IPS DF 6.9 (cell line): ENCODE results near the gene SSC5D.

Experiments used
- DNase-seq: peaks from one replicate; pipeline ENCODE4 v3.0.0-alpha.2; 2013; ENCODE audit warnings: low read depth, low spot score
- H3K27ac ChIP-seq: one replicate; pipeline ENCODE4 v1.5.1; 2013; ENCODE audit warnings: low read length, control low read depth
- H3K27me3 ChIP-seq: 2 replicates; pipeline ENCODE4 v1.6.1; 2013; ENCODE audit warnings: mild to moderate bottlenecking, low read length; ENCODE audit not compliant: control insufficient read depth, insufficient read depth
- H3K36me3 ChIP-seq: 2 replicates; pipeline ENCODE4 v1.6.1; 2013; ENCODE audit warnings: low read length; ENCODE audit not compliant: control insufficient read depth, insufficient read depth
- H3K4me1 ChIP-seq: 2 replicates; pipeline ENCODE4 v1.6.1; 2013; ENCODE audit warnings: low read length; ENCODE audit not compliant: control insufficient read depth, insufficient read depth
- H3K4me3 ChIP-seq: 2 replicates; pipeline ENCODE4 v1.5.1; 2013; ENCODE audit warnings: mild to moderate bottlenecking, low read length
- H3K9me3 ChIP-seq: 2 replicates; pipeline ENCODE4 v1.6.1; 2013; ENCODE audit warnings: low read length, inconsistent platforms; ENCODE audit not compliant: control insufficient read depth, insufficient read depth
- whole genome bisulfite sequencing: extraction: QIAGEN DNeasy Blood & Tissue Kit; methylation state at CpG from one replicate; pipeline ENCODE4 v1.1.7; 2013; ENCODE audit warnings: mixed read lengths, missing lambda C conversion rate; ENCODE audit not compliant: insufficient read length, insufficient coverage; 5-methylcytosine and 5-hydroxymethylcytosine counted together

The SSC5D gene

DNA sequence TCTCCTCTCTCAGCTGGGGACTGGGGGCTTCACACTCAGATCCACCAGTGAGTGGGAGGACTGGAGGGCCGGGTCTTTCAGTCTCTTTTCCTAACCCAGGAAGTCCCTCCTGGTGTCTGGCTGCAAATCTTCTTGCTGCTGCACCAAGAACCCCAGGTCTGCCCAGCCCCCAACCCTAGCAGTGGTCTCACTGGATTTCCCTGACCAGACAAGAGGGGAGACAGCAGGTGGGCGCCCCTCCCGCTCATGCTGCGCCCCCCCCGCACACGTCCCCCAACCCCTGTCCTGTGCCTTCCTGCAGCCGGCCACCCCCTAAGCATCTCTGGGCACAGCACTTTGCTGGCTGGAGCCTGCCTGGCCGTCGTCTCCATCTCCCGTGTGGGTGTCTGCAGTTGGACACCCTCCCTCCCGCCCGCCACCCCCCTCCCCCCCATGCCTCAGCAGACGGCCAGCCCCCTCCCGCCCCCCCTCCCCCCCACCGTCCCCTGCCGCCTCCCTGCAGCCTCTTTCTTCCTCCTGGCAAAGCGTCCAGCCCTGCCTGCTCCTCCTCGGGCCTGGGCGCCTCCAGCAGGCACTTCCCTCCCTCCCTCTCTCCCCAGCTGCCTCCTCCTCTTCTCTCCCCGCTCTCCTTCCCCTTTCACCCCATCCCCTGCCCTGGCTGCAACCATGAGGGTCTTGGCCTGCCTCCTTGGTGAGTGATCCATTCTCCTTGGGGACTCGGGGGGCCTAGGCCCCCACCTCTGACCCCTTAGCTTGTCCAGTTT is at the start of gene SSC5D:
TSS of gene SSC5D (plus strand) at position 513 of the 764 bp plus-strand sequence. CDS start at position 667, 154 bp downstream.
- no peak for DNase-seq
- Histone ChIP-seq H3K36me3 (no peaks in the 10 kb centered on the region; the same call in 1 of the 2 replicates), H3K27ac (no peak within 1 kb of the TSS), H3K9me3 (no peaks in the 10 kb centered on the region), H3K4me1 (peaks cover 15% of the 10 kb centered on the region), H3K27me3 (no peaks in the 10 kb centered on the region), H3K4me3 (peak within 1 kb of the TSS; percentile 9; the same call in 1 of the 2 replicates)
- WGBS, result no CpG with 5 or more reads among the region's 21 CpGs

DNA sequence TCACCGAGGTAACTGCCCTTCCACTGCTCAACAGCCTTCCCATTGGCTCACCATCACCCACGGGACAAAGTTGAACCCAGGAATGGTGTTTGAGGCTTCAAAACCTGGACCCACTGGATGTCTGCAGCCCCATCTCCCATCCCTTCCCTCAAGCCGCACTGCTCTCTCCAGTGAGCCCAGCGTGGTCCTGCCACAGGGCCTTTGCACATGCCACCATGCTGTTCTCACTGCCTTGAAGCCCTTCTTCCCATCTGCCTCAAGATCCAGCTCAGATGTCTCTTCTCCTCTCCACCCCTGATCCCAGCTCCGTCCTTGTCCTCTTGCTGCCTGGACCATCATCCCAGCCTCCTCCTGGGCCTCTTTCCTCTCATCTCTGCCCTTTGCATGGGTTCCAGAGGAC is 49.2 kb upstream of the SSC5D start:
- Histone ChIP-seq H3K36me3 (no peaks in the 10 kb centered on the region), H3K9me3 (no peaks in the 10 kb centered on the region), H3K27me3 (peaks cover 21% of the 10 kb centered on the region), H3K4me3 (no peak overlapping the region), H3K27ac (no peak overlapping the region), H3K4me1 (peaks cover 3% of the 10 kb centered on the region; the same call in 1 of the 2 replicates)
- no peak for DNase-seq
- WGBS, result no CpG with 5 or more reads among the region's 5 CpGs

DNA sequence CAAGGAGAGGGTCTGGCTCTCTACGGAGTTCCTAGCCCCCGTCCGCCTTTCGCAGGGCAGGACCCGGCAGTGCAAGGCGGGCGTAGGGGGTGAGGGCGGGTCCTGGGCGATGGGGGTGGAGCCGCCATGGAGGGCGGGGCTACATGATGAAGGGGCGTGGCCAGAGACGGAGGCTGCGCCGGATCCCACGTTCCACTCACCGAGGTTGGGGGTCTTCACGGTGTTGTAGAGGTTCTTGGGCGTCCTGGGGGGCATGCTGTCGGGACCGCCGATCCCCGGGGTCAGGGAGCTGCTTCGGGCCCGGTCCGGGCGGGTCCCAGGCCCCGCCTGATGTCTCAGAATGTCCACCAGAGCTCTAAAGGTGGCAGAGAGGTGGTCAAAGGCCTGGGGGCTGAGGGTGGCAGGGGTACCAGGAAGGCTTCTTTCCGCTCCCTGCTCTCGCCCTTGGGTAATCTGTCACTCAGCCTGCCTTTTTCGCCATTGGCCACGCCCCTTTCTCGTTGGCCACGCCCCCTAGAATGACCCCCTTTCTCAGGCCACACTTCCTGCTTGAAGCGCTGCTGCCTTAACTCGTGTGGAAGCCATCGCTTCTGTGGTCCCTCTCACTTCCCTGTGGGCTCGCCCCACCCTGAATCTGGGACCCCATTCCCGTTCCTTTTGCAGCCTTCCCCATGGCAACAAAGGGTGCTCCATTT is 47.7 kb upstream of the SSC5D start:
- DNase-seq, result no peak

DNA sequence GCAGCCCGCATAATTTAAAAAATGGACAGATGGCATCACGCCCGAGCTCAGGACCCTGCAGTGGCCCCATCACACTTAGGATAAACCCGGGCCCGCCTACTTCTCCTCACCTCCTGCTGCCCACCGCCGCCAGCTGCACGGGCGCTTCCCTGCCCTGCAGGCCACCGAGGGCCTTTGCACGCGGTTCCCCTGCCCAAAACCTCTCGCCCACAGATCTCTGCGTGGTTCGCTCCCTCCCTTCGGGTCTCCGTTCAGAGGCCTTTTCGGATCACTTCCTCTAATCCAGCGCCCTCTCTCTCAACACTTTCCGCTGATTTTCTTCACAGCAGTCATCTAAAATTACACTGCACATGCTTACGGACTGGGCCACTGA is 46.9 kb upstream of the SSC5D start:
- H3K4me3 ChIP-seq, result no peak overlapping the region; the same call in 1 of the 2 replicates
- no peak for DNase-seq
- H3K27me3 ChIP-seq, result peaks cover 35% of the 10 kb centered on the region
- H3K36me3 ChIP-seq, result no peaks in the 10 kb centered on the region
- peaks cover 3% of the 10 kb centered on the region; the same call in 1 of the 2 replicates for H3K4me1 ChIP-seq
- no peak overlapping the region for H3K27ac ChIP-seq
- WGBS, result no CpG with 5 or more reads among the region's 21 CpGs
- no peaks in the 10 kb centered on the region for H3K9me3 ChIP-seq

More for the DNA sequence above, 47.7 kb upstream of the SSC5D start:
- no peaks in the 10 kb centered on the region for H3K36me3 ChIP-seq
- H3K27ac ChIP-seq, result no peak overlapping the region
- peaks cover 34% of the 10 kb centered on the region for H3K27me3 ChIP-seq
- WGBS, result no CpG with 5 or more reads among the region's 39 CpGs
- peaks cover 3% of the 10 kb centered on the region; the same call in 1 of the 2 replicates for H3K4me1 ChIP-seq
- H3K9me3 ChIP-seq, result no peaks in the 10 kb centered on the region
- peak overlapping the region; percentile 33; the same call in 1 of the 2 replicates for H3K4me3 ChIP-seq

DNA sequence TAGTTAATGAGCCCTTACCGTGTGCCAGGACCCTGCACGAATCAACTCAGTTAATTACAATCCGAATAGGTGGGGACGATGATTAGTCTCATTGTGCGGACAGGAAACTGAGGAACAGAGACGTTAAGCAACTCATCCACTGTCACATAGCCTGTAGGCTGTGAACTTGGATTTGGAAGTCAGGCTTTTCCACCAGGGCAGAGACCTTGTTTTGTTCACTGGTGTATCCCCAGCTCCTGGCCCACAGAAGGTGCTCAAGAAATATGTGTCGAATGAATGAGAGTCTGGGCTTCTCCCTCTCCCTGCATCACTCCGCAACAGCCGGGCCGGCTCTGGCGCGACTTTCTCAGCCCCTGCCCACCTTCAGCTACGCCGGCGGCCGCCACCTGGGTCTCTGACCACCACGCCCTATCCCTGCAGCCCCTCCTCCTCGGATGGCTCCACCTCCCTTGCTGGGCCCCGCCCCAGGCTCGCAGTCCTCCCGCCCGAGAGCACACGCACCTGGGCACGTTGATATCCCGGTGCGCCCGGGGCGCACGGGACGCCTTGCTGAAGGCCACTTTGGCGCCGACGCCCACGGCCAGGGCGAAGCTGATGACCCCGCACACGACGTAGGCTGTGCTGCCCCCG is 46.4 kb upstream of the SSC5D start:
- Histone ChIP-seq H3K9me3 (no peaks in the 10 kb centered on the region), H3K4me1 (peaks cover 3% of the 10 kb centered on the region; the same call in 1 of the 2 replicates), H3K27ac (no peak overlapping the region), H3K4me3 (no peak overlapping the region; the same call in 1 of the 2 replicates), H3K27me3 (peaks cover 36% of the 10 kb centered on the region), H3K36me3 (no peaks in the 10 kb centered on the region)
- DNase-seq, result no peak
- WGBS, result no CpG with 5 or more reads among the region's 39 CpGs

DNA sequence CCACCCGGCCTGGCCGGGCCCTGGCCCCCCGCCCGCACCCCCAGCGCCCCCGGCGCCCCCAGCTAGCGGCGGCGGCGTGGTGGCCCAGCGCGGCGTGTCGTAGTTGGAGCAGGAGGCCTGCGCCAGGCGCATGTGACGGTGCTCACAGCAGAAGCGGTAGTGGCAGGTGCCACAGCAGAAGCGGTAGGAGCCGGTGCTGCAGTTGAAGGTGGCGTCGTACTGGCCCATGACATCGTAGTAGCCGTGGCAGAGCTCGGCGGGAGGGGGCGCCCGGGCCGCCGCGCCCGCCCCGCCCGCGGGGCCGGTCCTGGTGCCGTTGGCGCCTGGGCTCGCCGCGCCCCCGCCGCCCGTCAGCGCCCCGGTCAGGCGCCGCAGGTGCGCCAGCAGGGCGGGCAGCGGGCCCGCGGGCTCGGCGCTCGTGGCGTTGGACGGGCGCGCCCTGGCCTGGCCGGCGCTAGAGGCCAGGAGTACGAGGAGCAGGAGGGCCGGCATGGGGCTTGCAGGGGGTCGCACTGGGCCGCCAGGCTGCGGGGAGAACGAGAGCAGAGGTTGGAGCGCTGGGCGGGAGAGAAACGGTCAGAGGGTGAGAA is 45.8 kb upstream of the SSC5D start:
- Histone ChIP-seq H3K27ac (no peak overlapping the region), H3K4me1 (peaks cover 2% of the 10 kb centered on the region; the same call in 1 of the 2 replicates), H3K9me3 (no peaks in the 10 kb centered on the region), H3K36me3 (no peaks in the 10 kb centered on the region), H3K4me3 (peak overlapping the region; percentile 16; the same call in 1 of the 2 replicates), H3K27me3 (peaks cover 41% of the 10 kb centered on the region)
- no peak for DNase-seq
- no CpG with 5 or more reads among the region's 72 CpGs for WGBS

DNA sequence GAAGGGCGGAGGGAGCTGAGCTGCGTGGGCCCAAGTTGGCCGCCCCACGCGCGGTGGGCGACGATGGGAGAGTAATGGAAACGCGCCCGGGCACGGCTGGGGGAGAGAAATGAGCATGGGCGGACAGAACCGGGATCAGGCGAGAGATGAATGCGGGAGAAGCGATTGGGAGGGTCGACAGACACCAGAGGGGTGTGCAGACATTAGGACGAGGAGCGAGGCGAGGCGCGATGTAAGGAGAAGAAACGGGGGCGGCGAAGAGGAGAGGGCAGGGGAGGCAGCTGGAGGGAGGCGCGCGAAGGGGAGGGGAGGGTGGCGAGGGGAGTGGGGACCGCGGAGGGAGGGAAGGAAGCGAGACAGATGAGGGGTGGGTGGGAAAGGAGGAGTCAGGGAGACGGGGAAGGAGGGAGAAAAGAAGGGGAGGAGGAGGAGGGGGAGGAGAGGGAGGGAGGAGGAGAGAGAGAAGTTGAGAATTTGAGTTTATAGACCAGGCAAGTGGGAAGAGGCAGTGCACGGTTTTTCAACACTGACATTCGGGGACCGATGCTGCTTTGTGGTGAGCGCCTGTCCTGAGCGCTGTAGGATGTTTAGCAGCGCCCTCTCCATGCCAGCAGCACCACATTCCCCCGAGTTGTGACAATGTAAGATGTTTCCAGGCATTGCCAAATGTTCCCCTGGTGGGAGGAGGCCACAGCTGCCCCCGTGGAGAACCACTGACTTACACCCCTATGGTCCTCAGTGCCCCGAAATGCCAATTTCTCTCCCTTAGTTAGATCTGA is 45.0 kb upstream of the SSC5D start, which contains the start of gene SHISA7:
TSS of gene SHISA7 (minus strand) at position 256 of the 779 bp plus-strand sequence. CDS start 437 bp downstream, outside the sequence.
- Histone ChIP-seq H3K9me3 (no peaks in the 10 kb centered on the region), H3K36me3 (no peaks in the 10 kb centered on the region), H3K27ac (no peak within 1 kb of the TSS), H3K4me3 (peak within 1 kb of the TSS; percentile 23; the same call in 1 of the 2 replicates), H3K4me1 (no peaks in the 10 kb centered on the region; the same call in 1 of the 2 replicates), H3K27me3 (peaks cover 44% of the 10 kb centered on the region)
- no CpG with 5 or more reads among the region's 43 CpGs for WGBS
- no peak for DNase-seq

DNA sequence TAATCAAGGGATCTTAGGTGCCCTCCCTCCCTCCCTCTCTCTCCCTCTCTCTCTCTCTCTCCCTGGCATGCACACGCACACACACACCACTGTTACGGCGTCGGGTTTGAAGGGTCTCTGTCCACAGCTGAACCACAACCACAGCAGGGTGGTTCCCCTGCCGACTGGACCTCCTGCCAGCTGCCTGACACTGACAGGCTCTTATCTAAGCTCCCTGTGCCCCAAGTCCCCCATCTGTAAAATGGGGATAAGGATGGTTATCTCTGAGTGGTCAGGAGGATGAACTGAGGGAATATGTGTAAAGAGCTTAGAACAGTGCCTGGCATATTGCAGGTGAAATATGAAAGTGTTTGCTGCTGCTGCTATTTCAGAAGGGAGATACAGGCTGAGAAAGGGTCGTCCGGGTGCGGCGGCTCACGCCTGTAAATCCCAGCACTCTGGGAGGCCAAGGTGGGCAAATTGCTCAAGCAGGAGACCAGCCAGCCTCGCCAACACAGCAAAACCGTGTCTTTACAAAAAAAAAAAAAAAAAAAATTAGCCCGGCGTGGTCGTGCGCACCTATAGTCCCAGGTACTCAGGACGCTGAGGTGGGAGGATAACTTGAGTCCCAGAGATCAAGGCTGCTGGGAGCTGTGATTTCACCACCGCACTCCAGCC is 44.3 kb upstream of the SSC5D start:
- Histone ChIP-seq H3K27me3 (peaks cover 44% of the 10 kb centered on the region), H3K27ac (no peak overlapping the region), H3K36me3 (no peaks in the 10 kb centered on the region), H3K4me3 (no peak overlapping the region), H3K4me1 (no peaks in the 10 kb centered on the region; the same call in 1 of the 2 replicates), H3K9me3 (no peaks in the 10 kb centered on the region)
- WGBS, result no CpG with 5 or more reads among the region's 18 CpGs
- DNase-seq, result no peak

DNA sequence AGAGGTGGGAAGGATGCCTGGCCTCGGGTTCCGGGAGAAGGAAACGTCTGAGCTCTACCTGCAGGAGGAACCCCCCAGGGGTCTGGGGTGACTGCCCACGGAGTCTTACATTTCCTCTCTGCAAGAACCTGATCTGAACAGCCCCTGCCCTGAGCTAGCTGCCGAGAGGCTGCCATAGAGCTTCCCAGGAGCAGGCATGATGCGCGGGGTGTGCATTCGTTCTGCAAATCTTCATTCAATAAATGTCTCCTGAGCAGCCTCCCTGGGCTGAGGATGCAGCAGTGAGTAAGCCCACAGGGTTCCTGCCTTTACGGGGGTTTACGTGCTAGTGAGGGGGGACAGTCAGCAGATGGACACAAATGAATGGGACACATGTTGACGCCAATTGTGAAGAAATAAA is 43.6 kb upstream of the SSC5D start:
- Histone ChIP-seq H3K4me3 (no peak overlapping the region), H3K27me3 (peaks cover 46% of the 10 kb centered on the region), H3K4me1 (no peaks in the 10 kb centered on the region; the same call in 1 of the 2 replicates), H3K36me3 (no peaks in the 10 kb centered on the region), H3K27ac (no peak overlapping the region), H3K9me3 (no peaks in the 10 kb centered on the region)
- DNase-seq, result no peak
- WGBS, result no CpG with 5 or more reads among the region's 11 CpGs
